SIG-M5 (cell line): ENCODE results near the gene ZSWIM1.
"Not testable (repeated sequence)": the region's sequence is repeated elsewhere in the genome, so short reads cannot be mapped to it uniquely, and the experiment has no call there.

Source experiments
- DNase-seq: peaks from one replicate; lab custom pipeline; 2025; lab: John Stamatoyannopoulos, UW

ZSWIM1 gene

GRCh38 chr20:45890077-45890984 is 9.3 kb downstream of the ZSWIM1 start:
- no peak for DNase-seq

GRCh38 chr20:45890985-45891983 is 10.3 kb downstream of the ZSWIM1 start, which contains the start of the genes CTSA and NEURL2:
Gene CTSA, plus strand, starts transcription at chr20:45891335. Its CDS starts 234 bp downstream, at chr20:45891569.
Gene NEURL2, minus strand, starts transcription at chr20:45891208. Its CDS starts 217 bp downstream, at chr20:45890991.
- DNase-seq, result no peak

GRCh38 chr20:45892049-45892825 is 11.2 kb downstream of the ZSWIM1 start:
- no peak for DNase-seq

DNA sequence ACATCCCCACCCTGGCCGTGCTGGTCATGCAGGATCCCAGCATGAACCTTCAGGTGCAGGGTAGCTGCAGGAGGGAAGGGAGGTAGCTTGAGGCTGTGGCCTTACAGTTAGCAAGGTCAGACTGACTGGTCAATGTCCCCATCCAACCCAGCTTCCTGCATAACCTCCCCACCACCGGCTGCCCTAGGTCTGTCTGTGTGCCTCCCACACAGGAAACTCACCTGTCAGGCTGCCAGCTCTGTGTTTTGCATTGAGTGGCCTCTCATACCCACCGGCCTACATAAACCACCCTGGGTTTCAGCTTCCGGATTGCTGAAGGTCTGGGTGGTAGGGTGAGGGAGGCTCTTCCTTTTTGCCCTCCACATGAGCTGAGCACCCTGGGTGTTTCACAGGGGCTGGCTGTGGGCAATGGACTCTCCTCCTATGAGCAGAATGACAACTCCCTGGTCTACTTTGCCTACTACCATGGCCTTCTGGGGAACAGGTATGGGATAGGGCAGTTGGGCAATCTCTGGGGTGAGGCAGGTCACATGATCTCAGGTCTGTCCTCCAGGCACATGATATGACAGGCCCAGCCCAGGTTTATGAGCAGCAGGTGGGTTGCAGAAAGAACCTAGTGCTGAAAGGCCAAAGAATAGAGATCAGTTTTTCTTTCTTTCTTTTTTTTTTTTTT is 11.9 kb downstream of the ZSWIM1 start:
- no peak for DNase-seq

GRCh38 chr20:45893831-45894230 is 12.8 kb downstream of the ZSWIM1 start:
- no peak for DNase-seq

DNA sequence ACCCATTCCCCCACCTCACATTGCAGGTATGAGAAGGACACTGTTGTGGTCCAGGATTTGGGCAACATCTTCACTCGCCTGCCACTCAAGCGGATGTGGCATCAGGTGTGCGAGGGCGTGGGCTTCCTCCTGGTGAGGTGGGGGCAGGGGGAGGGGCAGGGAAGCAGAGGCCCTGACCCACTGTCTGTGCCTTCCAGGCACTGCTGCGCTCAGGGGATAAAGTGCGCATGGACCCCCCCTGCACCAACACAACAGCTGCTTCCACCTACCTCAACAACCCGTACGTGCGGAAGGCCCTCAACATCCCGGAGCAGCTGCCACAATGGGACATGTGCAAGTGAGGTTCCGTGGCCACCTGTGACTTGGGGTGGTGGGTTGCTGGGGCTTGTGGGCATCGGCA is 13.8 kb downstream of the ZSWIM1 start:
- no peak for DNase-seq

- no peak for DNase-seq
Measured at GRCh38 chr20:45896641-45897161, 15.7 kb downstream of the ZSWIM1 start.

DNA sequence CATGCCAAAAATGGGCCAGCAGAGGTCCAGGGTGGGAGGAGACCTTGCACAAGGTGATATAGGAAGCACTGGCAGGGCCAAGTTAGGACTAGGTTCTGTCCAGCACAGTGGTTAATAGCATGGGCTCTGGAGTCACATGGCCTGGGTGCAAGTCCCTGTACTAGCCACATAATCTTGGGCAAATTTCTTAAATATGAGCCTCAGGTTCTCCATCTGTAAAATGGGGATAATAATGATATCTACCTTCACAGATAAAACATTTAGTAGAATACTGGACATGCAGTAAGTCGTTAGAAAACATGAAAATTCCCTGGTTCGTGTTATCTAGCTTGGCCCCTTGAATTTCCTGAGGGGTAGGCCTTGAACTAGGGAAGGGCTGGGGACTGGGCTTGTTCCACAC is 16.3 kb downstream of the ZSWIM1 start:
- no peak for DNase-seq

GRCh38 chr20:45897692-45898091 is 16.7 kb downstream of the ZSWIM1 start:
- DNase-seq, result no peak

DNA sequence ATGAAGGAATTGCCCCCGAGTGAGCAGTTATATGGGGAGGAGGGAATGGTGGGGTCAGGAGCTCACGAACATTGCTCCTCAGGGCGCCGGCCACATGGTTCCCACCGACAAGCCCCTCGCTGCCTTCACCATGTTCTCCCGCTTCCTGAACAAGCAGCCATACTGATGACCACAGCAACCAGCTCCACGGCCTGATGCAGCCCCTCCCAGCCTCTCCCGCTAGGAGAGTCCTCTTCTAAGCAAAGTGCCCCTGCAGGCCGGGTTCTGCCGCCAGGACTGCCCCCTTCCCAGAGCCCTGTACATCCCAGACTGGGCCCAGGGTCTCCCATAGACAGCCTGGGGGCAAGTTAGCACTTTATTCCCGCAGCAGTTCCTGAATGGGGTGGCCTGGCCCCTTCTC is 17.3 kb downstream of the ZSWIM1 start:
- DNase-seq, result no peak

DNA sequence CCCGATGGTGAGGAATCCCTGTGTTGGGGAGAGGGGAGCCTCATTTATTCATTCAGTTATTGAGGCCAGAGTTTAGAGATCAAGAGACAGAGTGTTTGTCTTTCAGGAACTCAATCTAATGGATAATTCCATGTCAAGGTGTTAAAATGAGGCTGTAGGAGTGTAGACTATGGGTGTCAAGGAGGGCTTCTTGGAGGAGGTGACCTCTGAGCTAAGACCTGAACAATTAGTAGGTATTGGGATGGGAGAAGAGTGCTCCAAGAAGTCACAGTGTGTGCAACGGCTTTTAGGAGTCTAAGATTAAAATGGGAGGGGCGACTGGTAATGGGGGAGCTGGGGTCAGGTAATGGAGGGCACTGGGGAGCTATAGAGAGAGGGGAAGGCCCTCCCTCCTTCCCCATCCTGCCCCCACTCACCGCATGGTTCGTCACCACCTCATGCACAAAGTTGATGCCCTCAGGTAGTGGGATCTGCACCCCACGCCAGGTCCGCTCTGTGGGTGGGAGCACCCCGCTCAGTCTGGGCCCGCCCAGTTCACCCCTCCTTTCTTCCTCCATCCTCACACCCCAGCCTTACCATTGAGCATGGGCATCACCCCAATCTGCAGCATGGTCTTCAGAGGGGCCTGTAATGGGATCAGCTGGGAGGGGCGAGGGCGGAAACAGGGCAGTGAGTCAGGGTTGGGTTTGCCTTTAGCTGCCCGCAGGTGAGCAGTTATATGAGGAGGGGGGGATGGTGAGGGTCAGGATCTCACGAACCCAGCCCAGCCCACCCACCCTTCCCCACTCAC is 18.2 kb downstream of the ZSWIM1 start:
- no peak for DNase-seq

GRCh38 chr20:45901332-45901731 is 20.3 kb downstream of the ZSWIM1 start:
- DNase-seq, result not testable (repeated sequence)

DNA sequence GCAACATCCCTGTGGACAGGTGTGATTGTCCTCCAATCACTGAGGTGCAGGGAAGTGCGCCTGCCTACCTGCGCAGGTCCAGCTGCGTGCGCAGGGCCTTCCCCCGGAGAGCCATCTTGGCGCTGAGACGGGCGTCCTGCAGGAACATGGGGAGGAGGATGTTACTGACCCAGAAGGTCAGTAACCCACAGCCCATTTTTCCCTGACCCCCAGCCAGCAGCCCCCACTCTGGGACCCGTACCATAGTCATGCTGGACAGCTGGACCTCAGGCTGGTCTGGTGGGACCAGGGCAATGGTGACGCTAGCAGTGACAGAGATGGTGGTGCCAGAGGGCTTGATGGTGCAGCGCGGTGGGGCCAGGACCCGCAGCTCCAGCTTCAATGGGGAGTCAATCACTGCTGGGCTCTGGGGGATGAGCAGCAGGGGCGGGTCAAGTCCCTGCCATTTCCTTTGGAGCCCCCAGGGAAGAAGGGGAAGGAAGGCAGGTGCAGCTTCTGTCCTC is 21.2 kb downstream of the ZSWIM1 start:
- no peak for DNase-seq

GRCh38 chr20:45904583-45905504 is 23.8 kb downstream of the ZSWIM1 start:
- no peak for DNase-seq

DNA sequence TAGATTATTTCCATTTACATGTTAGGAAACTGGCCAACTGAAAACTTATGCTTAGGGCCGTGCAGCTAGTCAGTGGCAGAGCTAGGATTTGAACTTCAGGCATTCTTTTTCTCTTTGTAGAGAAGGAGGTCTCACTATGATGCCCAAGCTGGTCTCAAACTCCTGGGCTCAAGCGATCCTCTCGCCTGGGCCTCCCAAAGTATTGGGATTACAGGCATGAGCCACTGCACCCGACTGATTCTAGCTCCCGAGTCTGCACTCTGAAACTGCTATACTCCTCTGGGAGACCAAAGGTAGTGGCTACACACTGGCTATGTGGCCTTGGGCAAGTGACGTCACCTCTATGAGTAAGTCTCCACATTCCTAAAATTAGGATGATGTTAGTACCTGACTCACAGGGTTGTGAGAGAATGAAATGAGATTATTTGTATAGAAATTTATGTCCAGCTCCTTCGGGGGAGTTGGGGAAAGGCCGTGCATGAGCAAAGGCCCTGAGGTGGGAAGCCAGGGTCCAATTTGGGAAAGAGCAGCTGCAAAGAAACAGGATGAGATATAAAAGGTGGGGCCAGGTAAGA is 24.6 kb downstream of the ZSWIM1 start:
- DNase-seq, result no peak

DNA sequence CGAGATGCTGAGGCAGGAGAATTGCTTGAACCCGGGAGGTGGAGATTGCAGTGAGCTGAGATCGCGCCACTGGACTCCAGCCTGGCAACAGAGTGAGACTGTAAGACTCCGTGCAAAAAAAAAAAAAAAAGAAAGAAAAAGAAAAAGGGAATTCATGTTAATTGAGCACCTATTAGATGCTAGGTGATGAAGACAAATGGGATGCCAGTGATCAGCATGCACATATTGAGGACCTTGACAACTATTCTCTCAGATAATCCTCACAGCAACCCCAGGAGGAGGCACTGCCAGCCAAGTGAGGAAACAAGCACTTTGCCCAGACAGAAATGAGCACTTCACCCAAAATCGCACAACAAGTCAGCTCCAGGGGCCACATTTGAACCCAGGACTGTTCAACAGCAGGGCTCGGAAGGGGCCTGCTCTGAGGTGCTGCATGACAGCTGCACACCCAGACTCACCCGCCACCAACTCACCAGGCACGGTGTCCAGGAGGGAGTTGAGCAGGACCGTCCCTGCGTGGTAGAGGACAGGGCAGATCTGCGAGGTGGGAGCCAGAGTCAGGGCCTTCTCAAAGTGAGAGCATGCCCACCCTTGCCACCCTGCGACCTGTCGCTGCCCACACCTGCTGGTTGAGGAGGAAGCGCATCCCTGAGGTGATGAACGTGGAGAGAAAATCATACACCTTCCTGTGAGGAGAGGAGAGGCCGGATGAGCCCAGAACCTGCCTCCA is 26.4 kb downstream of the ZSWIM1 start:
- DNase-seq, result no peak

DNA sequence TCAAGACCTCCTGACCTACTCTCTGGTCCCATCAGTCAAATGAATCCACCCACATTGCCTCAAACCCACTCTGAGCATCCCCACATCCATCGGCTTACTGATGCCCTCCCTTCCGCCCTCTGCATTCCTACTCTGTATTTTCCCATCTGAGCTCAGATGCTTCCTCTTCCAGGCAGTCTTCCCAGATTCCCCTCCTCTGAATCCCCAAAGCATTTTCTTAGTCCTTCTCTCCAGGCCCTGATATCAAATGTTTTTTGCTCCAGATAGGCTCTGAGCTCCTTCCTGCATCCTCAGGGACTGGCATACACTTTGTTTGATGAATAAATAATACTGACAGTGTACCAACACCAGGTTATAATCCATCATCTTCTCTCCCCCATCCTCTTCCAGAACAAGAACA is 27.1 kb downstream of the ZSWIM1 start:
- no peak for DNase-seq

DNA sequence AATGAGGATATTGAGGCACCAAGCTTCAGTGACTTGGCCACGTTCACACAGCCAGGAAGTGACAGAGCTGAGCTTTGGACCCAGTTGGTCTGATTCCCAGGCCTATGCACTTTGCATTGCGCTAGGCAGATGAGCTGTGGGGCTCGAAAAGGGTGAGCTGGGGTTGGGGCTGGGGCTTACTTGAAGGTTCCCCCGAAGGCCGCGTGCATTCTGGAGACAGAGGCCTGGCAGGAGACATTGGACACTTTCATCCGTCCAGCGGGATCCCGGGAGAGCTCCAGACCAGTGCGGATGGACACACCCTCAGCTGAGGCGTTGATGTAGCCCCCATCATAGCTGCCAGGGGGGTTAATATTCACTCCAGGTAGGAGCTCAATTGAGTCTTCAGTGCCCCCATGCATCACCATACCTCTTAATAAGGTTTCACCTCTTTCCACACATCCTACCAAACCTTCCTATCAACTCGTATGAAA is 28.3 kb downstream of the ZSWIM1 start:
- DNase-seq, result no peak
